Activated naive CD4-positive, alpha-beta T cell treated with anti-CD3 and anti-CD28 coated beads, Interleukin-2, amount 50 U/mL, for 16 hours (primary cell): ENCODE results near the gene TMEM89.

Experiments
- DNase-seq: peaks from one replicate; pipeline ENCODE4 v3.0.0-alpha.2; 2020

The TMEM89 gene

GRCh38 chr3:48641396-48641795, 19.8 kb upstream of the TMEM89 start:
- no peak for DNase-seq

- no peak for DNase-seq
Observed at GRCh38 chr3:48639944-48640606, 18.5 kb upstream of the TMEM89 start.

GRCh38 chr3:48637305-48637704, 15.7 kb upstream of the TMEM89 start:
- no peak for DNase-seq

GRCh38 chr3:48636149-48636655, 14.6 kb upstream of the TMEM89 start:
- no peak for DNase-seq

- DNase-seq = peak; percentile 93
Observed at GRCh38 chr3:48635222-48636021, 13.9 kb upstream of the TMEM89 start, which contains the start of gene SLC26A6. TSS of gene SLC26A6 (minus strand) at chr3:48635461. CDS start at chr3:48635393, 68 bp downstream.

GRCh38 chr3:48634661-48635221, 13.2 kb upstream of the TMEM89 start:
- peak; percentile 60 for DNase-seq

GRCh38 chr3:48633743-48634142, 12.2 kb upstream of the TMEM89 start:
- no peak for DNase-seq

GRCh38 chr3:48633256-48633655, 11.7 kb upstream of the TMEM89 start:
- DNase-seq = no peak

GRCh38 chr3:48631516-48632448, 10.2 kb upstream of the TMEM89 start:
- no peak for DNase-seq

GRCh38 chr3:48630833-48631232, 9.3 kb upstream of the TMEM89 start:
- DNase-seq = no peak

- DNase-seq = no peak
Observed at GRCh38 chr3:48630407-48630806, 8.8 kb upstream of the TMEM89 start.

GRCh38 chr3:48629894-48630293, 8.3 kb upstream of the TMEM89 start:
- DNase-seq = no peak

GRCh38 chr3:48628277-48629017, 6.9 kb upstream of the TMEM89 start:
- no peak for DNase-seq

GRCh38 chr3:48625600-48625999, 4.0 kb upstream of the TMEM89 start:
- no peak for DNase-seq

- no peak for DNase-seq
Observed at GRCh38 chr3:48624767-48625166, 3.2 kb upstream of the TMEM89 start.

- DNase-seq = no peak
Observed at GRCh38 chr3:48623851-48624547, 2.4 kb upstream of the TMEM89 start.

GRCh38 chr3:48619541-48620524, 1.7 kb downstream of the TMEM89 start:
- no peak for DNase-seq

GRCh38 chr3:48617559-48617958, 4.0 kb downstream of the TMEM89 start:
- DNase-seq = no peak

GRCh38 chr3:48614044-48614443, 7.5 kb downstream of the TMEM89 start:
- DNase-seq = no peak

- DNase-seq = no peak
Observed at GRCh38 chr3:48612309-48612708, 9.3 kb downstream of the TMEM89 start.
